Motor neuron (in vitro differentiated cells): ENCODE data around the gene XPNPEP3. TPM values are rescaled to one million over a fixed set of nuclear protein-coding genes. Genes with fewer than 3 reads are reported as not detected.
"Not testable (repeated sequence)": the region's sequence is repeated elsewhere in the genome, so short reads cannot be mapped to it uniquely, and the experiment has no call there.

ENCODE experiments used
- ATAC-seq, 8 experiments: fragments of 200-7000 bp; cut with Tn5 transposase; replicated peaks in 6 of 8; 2 replicates each; pipeline ENCODE4 v1.8.0; 2021; ENCODE audit warnings: mild to moderate bottlenecking in 8 of 8, moderate library complexity in 8 of 8
- H3K27ac ChIP-seq, 2 donors: fragments of 250-450 bp; sonication (Bioruptor Pico); 2 replicates each; pipeline ENCODE4 v1.9.0; 2021; ENCODE audit warnings: antibody characterized with exemption in 2 of 2, mild to moderate bottlenecking in 2 of 2, moderate library complexity in 1 of 2
- H3K4me1 ChIP-seq, 2 donors: fragments of 250-450 bp; sonication (Bioruptor Pico); replicated peaks in 1 of 2; 2 replicates each; pipeline ENCODE4 v1.6.1; 2021; ENCODE audit warnings: antibody characterized with exemption in 2 of 2, mild to moderate bottlenecking in 2 of 2, moderate library complexity in 1 of 2
- H3K4me3 ChIP-seq, 5 donors: fragments of 250-450 bp; sonication (Bioruptor Pico); 2 replicates each; pipeline ENCODE4 v1.9.0; 2021; ENCODE audit warnings: antibody characterized with exemption in 5 of 5, mild to moderate bottlenecking in 5 of 5, moderate library complexity in 4 of 5
- WGBS, 10 experiments: fragments of 450-650 bp; shearing (Covaris generic); methylation state at CpG; one replicate each; pipeline ENCODE4 v1.0.0; 2022; 5-methylcytosine and 5-hydroxymethylcytosine counted together
- in situ Hi-C, 9 experiments: fragments of 400-800 bp; cut with MboI; loops; one replicate each; pipeline ENCODE4 v1.15.0; 2021; ENCODE audit warnings: low sequenced_read_pairs in 9 of 9, low pct_unique_long_range_greater_than_20kb in 2 of 9; ENCODE audit not compliant: unreplicated experiment in 9 of 9
- total RNA-seq, 8 experiments: library from RNA; unstranded; fragments of 300-600 nt; gene quantifications; 2 replicates each; pipeline versions ENCODE4 v1.2.3 to v1.2.4, GENCODE V29; 2022

The XPNPEP3 gene
- total RNA-seq, 8 experiments from 2014 or later = 10.8 to 28.1 (median 16.9) TPM

- not testable (repeated sequence) for ATAC-seq, H3K27ac ChIP-seq, H3K4me3 ChIP-seq, H3K4me1 ChIP-seq
- WGBS, 10 experiments = 73 to 100% (median 91%) methylated on average over 1 to 6 of the region's 6 CpGs; no CpG with 5 or more reads in 4 of the 10 experiments
- in situ Hi-C loops = loop anchor here in 1 of 9 experiments (25.0 kb wide), 1 partner anchor 106 kb away; no protein-coding TSS in a partner anchor
These were observed 11.4 kb downstream of the XPNPEP3 start for GRCh38 chr22:40868379-40868778.

GRCh38 chr22:40874016-40874415, 17.1 kb downstream of the XPNPEP3 start:
- ATAC-seq = no peak
- in situ Hi-C loops = loop anchor here in 1 of 9 experiments (25.0 kb wide), 1 partner anchor 112 kb away; no protein-coding TSS in a partner anchor
- 89 to 100% (median 100%) methylated on average over 1 to 3 of the region's 3 CpGs; no CpG with 5 or more reads in 1 of the 10 experiments for WGBS, 10 experiments
- H3K4me1 ChIP-seq = no peaks in the 10 kb centered on the region
- H3K27ac ChIP-seq = no peak overlapping the region
- H3K4me3 ChIP-seq = no peak overlapping the region

- in situ Hi-C loops = loop anchor here in 1 of 9 experiments (25.0 kb wide), 1 partner anchor 213 kb away; no protein-coding TSS in a partner anchor
These were observed 18.2 kb downstream of the XPNPEP3 start for GRCh38 chr22:40875111-40875510.

GRCh38 chr22:40876907-40877306, 20.0 kb downstream of the XPNPEP3 start:
- in situ Hi-C loops = loop anchor here in 1 of 9 experiments (25.0 kb wide), 1 partner anchor 215 kb away; no protein-coding TSS in a partner anchor
- Histone ChIP-seq H3K27ac (no peak overlapping the region), H3K4me3 (no peak overlapping the region), H3K4me1 (no peaks in the 10 kb centered on the region)
- peak in 3 of 8 experiments; percentile 25 to 91 (median 39) for ATAC-seq
- 0 to 100% (median 43%) methylated on average over 1 of the region's 1 CpG; no CpG with 5 or more reads in 3 of the 10 experiments for WGBS, 10 experiments

More at GRCh38 chr22:40875111-40875510, 18.2 kb downstream of the XPNPEP3 start:
- Histone ChIP-seq H3K27ac (no peak overlapping the region), H3K4me1 (no peaks in the 10 kb centered on the region), H3K4me3 (no peak overlapping the region)
- no peak for ATAC-seq
- WGBS, 10 experiments = 65 to 100% (median 95%) methylated on average over 2 to 3 of the region's 3 CpGs; no CpG with 5 or more reads in 2 of the 10 experiments

GRCh38 chr22:40877488-40877887, 20.5 kb downstream of the XPNPEP3 start:
- Histone ChIP-seq H3K4me3 (no peak overlapping the region), H3K27ac (no peak overlapping the region), H3K4me1 (no peaks in the 10 kb centered on the region)
- 20 to 92% (median 79%) methylated on average over 2 to 3 of the region's 3 CpGs; no CpG with 5 or more reads in 1 of the 10 experiments for WGBS, 10 experiments
- ATAC-seq = no peak
- in situ Hi-C loops = loop anchor here in 1 of 9 experiments (25.0 kb wide), 1 partner anchor 215 kb away; no protein-coding TSS in a partner anchor

- no peak for ATAC-seq
- H3K4me1 ChIP-seq = no peaks in the 10 kb centered on the region
- in situ Hi-C loops = loop anchor here in 1 of 9 experiments (25.0 kb wide), 1 partner anchor 217 kb away; no protein-coding TSS in a partner anchor
- H3K4me3 ChIP-seq = no peak overlapping the region
- no peak overlapping the region for H3K27ac ChIP-seq
- WGBS, 10 experiments = 89 to 100% (median 94%) methylated on average over 1 to 2 of the region's 2 CpGs; no CpG with 5 or more reads in 1 of the 10 experiments
These were observed 22.0 kb downstream of the XPNPEP3 start for GRCh38 chr22:40878922-40879321.

GRCh38 chr22:40889116-40889515, 32.2 kb downstream of the XPNPEP3 start:
- in situ Hi-C loops = loop anchor here in 1 of 9 experiments (25.0 kb wide), 1 partner anchor 227 kb away; no protein-coding TSS in a partner anchor
- no peak overlapping the region for H3K4me3 ChIP-seq
- H3K4me1 ChIP-seq = no peaks in the 10 kb centered on the region
- ATAC-seq = no peak
- H3K27ac ChIP-seq = no peak overlapping the region

- Histone ChIP-seq H3K27ac (no peak overlapping the region), H3K4me1 (no peaks in the 10 kb centered on the region), H3K4me3 (no peak overlapping the region)
- no peak for ATAC-seq
- 33 to 100% (median 86%) methylated on average over 1 to 3 of the region's 3 CpGs; no CpG with 5 or more reads in 5 of the 10 experiments for WGBS, 10 experiments
- in situ Hi-C loops = loop anchor here in 1 of 9 experiments (25.0 kb wide), 1 partner anchor 229 kb away; no protein-coding TSS in a partner anchor
These were observed 33.9 kb downstream of the XPNPEP3 start for GRCh38 chr22:40890881-40891280.

GRCh38 chr22:40894417-40894816, 37.5 kb downstream of the XPNPEP3 start:
- no peak for ATAC-seq
- WGBS, 10 experiments = 86 to 100% (median 97%) methylated on average over 1 to 4 of the region's 4 CpGs
- in situ Hi-C loops = loop anchor here in 1 of 9 experiments (25.0 kb wide), 1 partner anchor 232 kb away; no protein-coding TSS in a partner anchor
- H3K4me1 ChIP-seq = no peaks in the 10 kb centered on the region
- H3K27ac ChIP-seq = no peak overlapping the region
- H3K4me3 ChIP-seq = no peak overlapping the region

- H3K4me1 ChIP-seq = no peaks in the 10 kb centered on the region
- in situ Hi-C loops = loop anchor here in 1 of 9 experiments (25.0 kb wide), 1 partner anchor 237 kb away; no protein-coding TSS in a partner anchor
- ATAC-seq = peak in 4 of 8 experiments; percentile 25 to 93 (median 90)
- H3K4me3 ChIP-seq = no peak overlapping the region
- 0 to 100% (median 55%) methylated on average over 1 to 3 of the region's 3 CpGs; no CpG with 5 or more reads in 2 of the 10 experiments for WGBS, 10 experiments
- no peak overlapping the region for H3K27ac ChIP-seq
These were observed 42.0 kb downstream of the XPNPEP3 start for GRCh38 chr22:40898850-40899357.

- no peak overlapping the region for H3K27ac ChIP-seq
- no peak for ATAC-seq
- no peak overlapping the region for H3K4me3 ChIP-seq
- 100% methylated on average over 1 of the region's 1 CpG; no CpG with 5 or more reads in 8 of the 10 experiments for WGBS, 10 experiments
- in situ Hi-C loops = no loop called here
- no peaks in the 10 kb centered on the region for H3K4me1 ChIP-seq
These were observed 47.2 kb downstream of the XPNPEP3 start for GRCh38 chr22:40904101-40904500.

- 63 to 100% (median 93%) methylated on average over 1 to 6 of the region's 6 CpGs for WGBS, 10 experiments
- Histone ChIP-seq H3K4me3 (no peak overlapping the region), H3K27ac (no peak overlapping the region), H3K4me1 (no peaks in the 10 kb centered on the region)
- in situ Hi-C loops = no loop called here
- ATAC-seq = no peak
These were observed 51.9 kb downstream of the XPNPEP3 start for GRCh38 chr22:40908895-40909294.

GRCh38 chr22:40911772-40912171, 54.8 kb downstream of the XPNPEP3 start:
- Histone ChIP-seq H3K4me3 (no peak overlapping the region), H3K4me1 (no peaks in the 10 kb centered on the region), H3K27ac (no peak overlapping the region)
- WGBS, 10 experiments = 67 to 100% (median 100%) methylated on average over 1 to 2 of the region's 3 CpGs; no CpG with 5 or more reads in 6 of the 10 experiments
- no peak for ATAC-seq
- in situ Hi-C loops = no loop called here
